MCF 10A (cell line): ENCODE results near the gene DIP2C. TPM values are rescaled to one million over a fixed set of nuclear protein-coding genes. Genes with fewer than 3 reads are reported as not detected.

Experiments used
- BruUV-seq: library from RNA; stranded (reverse); fragments of 400-500 nt; replicated peaks from 2 replicates; lab custom pipeline; 2021; lab: Mats Ljungman, UMichigan
- CTCF ChIA-PET: fragments of 300-600 bp; sonication (Branson Sonifier 250); formaldehyde crosslinking; extraction: SDS; loops from one replicate; lab custom pipeline; 2021; ENCODE audit warnings: antibody characterized with exemption, inconsistent platforms; lab: Yijun Ruan, JAX
- POLR2A ChIA-PET: fragments of 300-600, 350-650 bp; sonication (Branson Sonifier 250); formaldehyde crosslinking; extraction: SDS; loops from one replicate; lab custom pipeline; 2020; ENCODE audit warnings: antibody characterized with exemption, inconsistent platforms; lab: Yijun Ruan, JAX
- DNase-seq: peaks from one replicate; pipeline ENCODE4 v3.0.0-alpha.2; 2018; ENCODE audit not compliant: unreplicated experiment
- H3K27ac Mint-ChIP-seq: one replicate; pipeline ENCODE4 v1.8.0; 2022; ENCODE audit warnings: mild to moderate bottlenecking, low read depth, mixed read lengths; ENCODE audit not compliant: unreplicated experiment
- H3K27me3 Mint-ChIP-seq: one replicate; pipeline ENCODE4 v1.8.0; 2022; ENCODE audit warnings: mixed read lengths; ENCODE audit not compliant: insufficient read depth, unreplicated experiment
- H3K36me3 Mint-ChIP-seq: one replicate; pipeline ENCODE4 v1.8.0; 2022; ENCODE audit warnings: mild to moderate bottlenecking, moderate library complexity, mixed read lengths; ENCODE audit not compliant: insufficient read depth, unreplicated experiment
- H3K4me1 Mint-ChIP-seq: one replicate; pipeline ENCODE4 v1.8.0; 2022; ENCODE audit warnings: mixed read lengths; ENCODE audit not compliant: insufficient read depth, unreplicated experiment
- H3K4me3 Mint-ChIP-seq: one replicate; pipeline ENCODE4 v1.8.0; 2022; ENCODE audit warnings: mild to moderate bottlenecking, moderate library complexity, mixed read lengths; ENCODE audit not compliant: unreplicated experiment
- H3K9me3 Mint-ChIP-seq: one replicate; pipeline ENCODE4 v1.8.0; 2022; ENCODE audit warnings: mixed read lengths; ENCODE audit not compliant: unreplicated experiment
- CTCF ChIP-seq: fragments of 200-600 bp; IDR thresholded peaks from one replicate; pipeline ENCODE4 v1.8.0; 2022; ENCODE audit warnings: antibody characterized with exemption, mild to moderate bottlenecking; ENCODE audit not compliant: unreplicated experiment
- intact Hi-C: fragments of 100-400 bp; cut with micrococcal nuclease; formaldehyde crosslinking; loops from 2 replicates; pipeline ENCODE4 v1.14.1; 2022
- total RNA-seq: library from RNA; stranded (reverse); gene quantifications from 2 replicates; pipeline ENCODE4 v1.2.3, GENCODE V29; 2022

The DIP2C gene
- total RNA-seq, 1 experiment from 2014 or later = 0.37 TPM

- Mint-ChIP-seq H3K4me3 (no peak overlapping the region), H3K36me3 (no peaks in the 10 kb centered on the region), H3K27ac (no peak overlapping the region), H3K4me1 (no peaks in the 10 kb centered on the region), H3K9me3 (no peaks in the 10 kb centered on the region), H3K27me3 (peaks cover 8% of the 10 kb centered on the region)
- no TSS peak for BruUV-seq
- no peak for TF ChIP-seq CTCF
- DNase-seq = no peak
- CTCF ChIA-PET = no interaction called here
- POLR2A ChIA-PET = no interaction called here
- intact Hi-C loops = no loop called here
Observed at GRCh38 chr10:725302-725701, 35.8 kb upstream of the DIP2C start.

GRCh38 chr10:723973-724372 is 34.5 kb upstream of the DIP2C start:
- Mint-ChIP-seq H3K36me3 (no peaks in the 10 kb centered on the region), H3K4me1 (no peaks in the 10 kb centered on the region), H3K9me3 (no peaks in the 10 kb centered on the region), H3K4me3 (no peak overlapping the region), H3K27ac (no peak overlapping the region), H3K27me3 (peaks cover 21% of the 10 kb centered on the region)
- intact Hi-C loops = no loop called here
- CTCF ChIA-PET = no interaction called here
- POLR2A ChIA-PET = no interaction called here
- no peak for TF ChIP-seq CTCF
- no TSS peak for BruUV-seq
- DNase-seq = no peak

DNA sequence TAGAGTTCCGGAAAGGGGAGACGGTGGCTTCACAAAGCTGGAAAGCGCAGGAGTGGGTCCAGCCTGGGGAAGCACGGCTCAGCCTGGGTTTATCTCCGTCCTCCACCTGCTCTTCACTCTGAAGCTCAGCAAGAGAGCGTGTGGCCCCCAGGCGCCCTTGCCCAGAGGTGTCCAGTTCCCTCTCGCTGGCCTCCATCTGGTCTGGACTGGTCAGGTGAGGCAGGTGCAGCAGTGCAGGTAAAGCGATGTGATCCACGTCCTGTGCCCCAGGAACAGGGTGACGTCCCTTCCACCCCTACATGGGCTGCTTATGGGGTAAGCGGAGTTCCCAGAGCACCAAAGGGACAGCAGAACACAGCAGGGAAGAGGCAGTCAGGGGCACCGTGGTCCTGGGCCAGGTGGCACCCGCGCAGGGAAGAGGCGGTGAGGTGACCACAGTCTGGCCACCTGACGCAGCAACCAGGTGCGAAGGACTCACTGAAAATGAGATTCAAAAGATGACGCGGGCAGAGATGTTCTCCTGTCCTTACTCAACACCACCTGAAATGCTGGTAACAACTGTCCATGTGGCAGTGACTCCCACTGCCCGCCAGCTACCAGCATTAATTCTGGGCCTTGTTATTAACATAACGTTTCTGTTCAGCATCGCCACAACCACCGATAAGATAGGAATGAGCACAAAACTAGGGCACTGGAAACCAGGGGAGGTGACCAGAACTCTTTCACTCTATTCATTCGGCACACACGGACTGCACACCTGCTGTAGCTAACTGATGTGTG is 33.0 kb upstream of the DIP2C start:
- Mint-ChIP-seq H3K27me3 (peaks cover 32% of the 10 kb centered on the region), H3K9me3 (no peaks in the 10 kb centered on the region), H3K27ac (no peak overlapping the region), H3K4me1 (no peaks in the 10 kb centered on the region), H3K36me3 (no peaks in the 10 kb centered on the region), H3K4me3 (no peak overlapping the region)
- BruUV-seq = no TSS peak
- ChIA-PET POLR2A (no interaction called here), CTCF (no interaction called here)
- intact Hi-C loops = no loop called here
- no peak for DNase-seq
- TF ChIP-seq CTCF = no peak

- no peak overlapping the region for H3K27ac Mint-ChIP-seq
- BruUV-seq = no TSS peak
- peaks cover 32% of the 10 kb centered on the region for H3K27me3 Mint-ChIP-seq
- TF ChIP-seq CTCF = no peak
- H3K9me3 Mint-ChIP-seq = peaks cover 10% of the 10 kb centered on the region
- no peaks in the 10 kb centered on the region for H3K36me3 Mint-ChIP-seq
- POLR2A ChIA-PET = no interaction called here
- H3K4me3 Mint-ChIP-seq = no peak overlapping the region
- peak; percentile 11 for DNase-seq
- H3K4me1 Mint-ChIP-seq = no peaks in the 10 kb centered on the region
- CTCF ChIA-PET = no interaction called here
- intact Hi-C loops = no loop called here
Observed at GRCh38 chr10:718143-718700, 28.8 kb upstream of the DIP2C start.
